ENCODE results near the gene PHLPP1.

Gene PHLPP1

GRCh38 chr18:62721839-62722795 lies 6.8 kb downstream of the PHLPP1 start:
- no peak for ATAC-seq (ENCODE audit: low read depth)
- H3K4me1 ChIP-seq (ENCODE audit: insufficient read depth, poor library complexity, severe bottlenecking) = peaks cover 9% of the 10 kb centered on the region
- TF ChIP-seq CTCF (IDR thresholded peaks at IDR 0.05; ENCODE audit: poor library complexity, severe bottlenecking) = no peak
- H3K27me3 ChIP-seq (ENCODE audit: insufficient read depth, poor library complexity, severe bottlenecking) = no peaks in the 10 kb centered on the region
- no peaks in the 10 kb centered on the region for H3K9me3 ChIP-seq (ENCODE audit: severe bottlenecking)
- no peaks in the 10 kb centered on the region for H3K36me3 ChIP-seq (ENCODE audit: low read depth)
- H3K4me3 ChIP-seq (ENCODE audit: severe bottlenecking) = no peak overlapping the region
- DNase-seq (ENCODE audit: low spot score) = no peak
- H3K27ac ChIP-seq (ENCODE audit: poor library complexity, severe bottlenecking) = no peak overlapping the region

GRCh38 chr18:62723666-62724281 lies 8.4 kb downstream of the PHLPP1 start:
- Histone ChIP-seq H3K36me3 (ENCODE audit: low read depth) (no peaks in the 10 kb centered on the region), H3K4me3 (ENCODE audit: severe bottlenecking) (no peak overlapping the region), H3K4me1 (ENCODE audit: insufficient read depth, poor library complexity, severe bottlenecking) (peaks cover 5% of the 10 kb centered on the region), H3K27ac (ENCODE audit: poor library complexity, severe bottlenecking) (no peak overlapping the region), H3K27me3 (ENCODE audit: insufficient read depth, poor library complexity, severe bottlenecking) (no peaks in the 10 kb centered on the region), H3K9me3 (ENCODE audit: severe bottlenecking) (no peaks in the 10 kb centered on the region)
- ATAC-seq (ENCODE audit: low read depth) = no peak
- no peak for TF ChIP-seq CTCF (IDR thresholded peaks at IDR 0.05; ENCODE audit: poor library complexity, severe bottlenecking)
- DNase-seq (ENCODE audit: low spot score) = no peak

DNA sequence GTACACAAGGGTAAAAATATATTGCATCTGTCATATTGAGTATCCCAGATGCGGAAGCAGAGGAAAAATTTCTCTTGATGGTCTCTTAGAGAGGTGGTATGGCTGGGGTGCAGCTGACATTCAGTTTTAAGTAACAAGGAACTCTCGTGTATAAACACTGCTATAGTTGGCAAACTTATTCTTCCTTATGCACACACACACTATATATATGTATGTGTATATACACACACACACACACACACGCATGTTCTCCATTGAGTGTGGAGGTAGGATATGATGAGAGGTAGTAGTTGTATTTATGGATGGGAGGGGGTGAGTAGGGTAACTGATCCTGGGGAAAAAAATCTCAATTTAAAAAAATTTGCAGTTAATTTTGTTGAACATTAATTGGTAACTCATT lies 10.6 kb downstream of the PHLPP1 start:
- Histone ChIP-seq H3K9me3 (ENCODE audit: severe bottlenecking) (no peaks in the 10 kb centered on the region), H3K27ac (ENCODE audit: poor library complexity, severe bottlenecking) (no peak overlapping the region), H3K36me3 (ENCODE audit: low read depth) (no peaks in the 10 kb centered on the region), H3K4me3 (ENCODE audit: severe bottlenecking) (no peak overlapping the region), H3K4me1 (ENCODE audit: insufficient read depth, poor library complexity, severe bottlenecking) (no peaks in the 10 kb centered on the region), H3K27me3 (ENCODE audit: insufficient read depth, poor library complexity, severe bottlenecking) (no peaks in the 10 kb centered on the region)
- ATAC-seq (ENCODE audit: low read depth) (no peak), DNase-seq (ENCODE audit: low spot score) (no peak)
- TF ChIP-seq CTCF (IDR thresholded peaks at IDR 0.05; ENCODE audit: poor library complexity, severe bottlenecking) = no peak

DNA sequence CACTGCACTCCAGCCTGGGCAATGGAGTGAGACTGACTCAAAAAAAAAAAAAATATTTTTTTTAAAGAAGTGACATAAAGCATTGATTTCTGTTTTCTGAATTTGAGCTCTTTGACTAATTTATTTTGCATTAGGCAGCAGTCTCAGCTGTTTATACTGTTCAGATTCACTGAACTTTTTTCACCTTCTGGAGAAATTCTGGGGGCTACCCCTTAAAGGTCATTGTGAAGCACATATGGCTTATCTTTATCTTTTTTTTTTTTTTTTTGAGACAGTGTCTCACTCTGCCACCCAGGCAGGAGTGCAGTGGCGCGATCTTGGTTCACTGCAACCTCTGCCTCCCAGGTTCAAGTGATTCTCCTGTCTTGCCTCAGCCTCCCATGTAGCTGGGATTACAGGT lies 12.9 kb downstream of the PHLPP1 start:
- H3K36me3 ChIP-seq (ENCODE audit: low read depth) = no peaks in the 10 kb centered on the region
- no peak overlapping the region for H3K27ac ChIP-seq (ENCODE audit: poor library complexity, severe bottlenecking)
- no peak for TF ChIP-seq CTCF (IDR thresholded peaks at IDR 0.05; ENCODE audit: poor library complexity, severe bottlenecking)
- H3K4me3 ChIP-seq (ENCODE audit: severe bottlenecking) = no peak overlapping the region
- H3K4me1 ChIP-seq (ENCODE audit: insufficient read depth, poor library complexity, severe bottlenecking) = no peaks in the 10 kb centered on the region
- ATAC-seq (ENCODE audit: low read depth) = no peak
- H3K27me3 ChIP-seq (ENCODE audit: insufficient read depth, poor library complexity, severe bottlenecking) = no peaks in the 10 kb centered on the region
- no peak for DNase-seq (ENCODE audit: low spot score)
- no peaks in the 10 kb centered on the region for H3K9me3 ChIP-seq (ENCODE audit: severe bottlenecking)
